Astrocyte (in vitro differentiated cells and primary cell): Measurements from ENCODE around the gene ZNF683. TPM values are rescaled to one million over a fixed set of nuclear protein-coding genes. Genes with fewer than 3 reads are reported as not detected.

ENCODE experiments used
- DNase-seq: peaks from one replicate; pipeline ENCODE4 v3.0.0-alpha.2; 2010; ENCODE audit warnings: low read depth
- FAIRE-seq: peaks from 2 replicates; lab custom pipeline; 2011; peaks lifted over from hg19 to GRCh38; lab: Jason Lieb, UNC
- H2AFZ ChIP-seq: 2 replicates; pipeline ENCODE4 v1.6.0; 2012; ENCODE audit warnings: low read depth, low read length, inconsistent platforms
- H3K27ac ChIP-seq: 2 replicates; pipeline ENCODE4 v1.5.1; 2011; ENCODE audit warnings: low read depth, low read length, inconsistent platforms
- H3K27me3 ChIP-seq: 2 replicates; pipeline ENCODE4 v1.6.0; 2011; ENCODE audit warnings: low read length, inconsistent platforms; ENCODE audit not compliant: insufficient read depth
- H3K36me3 ChIP-seq: 2 replicates; pipeline ENCODE4 v1.5.1; 2011; ENCODE audit warnings: low read length, inconsistent platforms; ENCODE audit not compliant: insufficient read depth
- H3K4me1 ChIP-seq: 2 replicates; pipeline ENCODE4 v1.5.1; 2011; ENCODE audit warnings: low read length, inconsistent platforms; ENCODE audit not compliant: insufficient read depth
- H3K4me2 ChIP-seq: 2 replicates; pipeline ENCODE4 v1.6.0; 2012; ENCODE audit warnings: low read length, inconsistent platforms
- H3K4me3 ChIP-seq: 2 replicates; pipeline ENCODE4 v1.5.1; 2011; ENCODE audit warnings: low read depth, mild to moderate bottlenecking, low read length, inconsistent platforms; ENCODE audit not compliant: insufficient read depth
- H3K79me2 ChIP-seq: 2 replicates; pipeline ENCODE4 v1.6.0; 2012; ENCODE audit warnings: mild to moderate bottlenecking, low read length, inconsistent platforms; ENCODE audit not compliant: insufficient read depth
- H3K9ac ChIP-seq: 2 replicates; pipeline ENCODE4 v1.6.0; 2012; ENCODE audit warnings: mild to moderate bottlenecking, low read length, inconsistent platforms
- H3K9me3 ChIP-seq: 2 replicates; pipeline ENCODE4 v1.5.1; 2012; ENCODE audit warnings: low read depth, mild to moderate bottlenecking, low read length, inconsistent platforms; ENCODE audit not compliant: insufficient read depth
- H4K20me1 ChIP-seq: 2 replicates; pipeline ENCODE4 v1.6.0; 2012; ENCODE audit warnings: low read length, inconsistent platforms; ENCODE audit not compliant: insufficient read depth
- H3K27ac Mint-ChIP-seq: one replicate; pipeline ENCODE4 v1.8.0; 2021; ENCODE audit warnings: mild to moderate bottlenecking, mixed read lengths; ENCODE audit not compliant: unreplicated experiment
- H3K27me3 Mint-ChIP-seq: one replicate; pipeline ENCODE4 v1.8.0; 2021; ENCODE audit warnings: low read depth, mixed read lengths; ENCODE audit not compliant: unreplicated experiment
- H3K36me3 Mint-ChIP-seq: one replicate; pipeline ENCODE4 v1.8.0; 2021; ENCODE audit warnings: low read depth, mixed read lengths; ENCODE audit not compliant: unreplicated experiment
- H3K4me1 Mint-ChIP-seq: one replicate; pipeline ENCODE4 v1.8.0; 2021; ENCODE audit warnings: low read depth, mixed read lengths; ENCODE audit not compliant: unreplicated experiment
- H3K4me3 Mint-ChIP-seq: one replicate; pipeline ENCODE4 v1.8.0; 2021; ENCODE audit warnings: mild to moderate bottlenecking, moderate library complexity, mixed read lengths; ENCODE audit not compliant: unreplicated experiment
- H3K9me3 Mint-ChIP-seq: one replicate; pipeline ENCODE4 v1.8.0; 2021; ENCODE audit warnings: mild to moderate bottlenecking, mixed read lengths; ENCODE audit not compliant: unreplicated experiment
- EZH2 ChIP-seq: IDR thresholded peaks from 2 replicates; pipeline ENCODE4 v1.6.1; 2012; ENCODE audit warnings: mild to moderate bottlenecking, low read length, inconsistent platforms; ENCODE audit not compliant: insufficient read depth
- total RNA-seq: library from RNA; stranded (reverse); gene quantifications from 2 replicates; pipeline ENCODE4 v1.2.1, GENCODE V29; 2021
- TF ChIP-seq, protein P1 (sequence below): IDR thresholded peaks from 2 replicates; pipeline ENCODE4 v1.5.1; 2011; ENCODE audit warnings: low read depth, mild to moderate bottlenecking, inconsistent platforms, low read length, moderate library complexity; ENCODE audit not compliant: insufficient read depth

Gene ZNF683
- total RNA-seq, 1 donor from 2014 or later: not detected

DNA sequence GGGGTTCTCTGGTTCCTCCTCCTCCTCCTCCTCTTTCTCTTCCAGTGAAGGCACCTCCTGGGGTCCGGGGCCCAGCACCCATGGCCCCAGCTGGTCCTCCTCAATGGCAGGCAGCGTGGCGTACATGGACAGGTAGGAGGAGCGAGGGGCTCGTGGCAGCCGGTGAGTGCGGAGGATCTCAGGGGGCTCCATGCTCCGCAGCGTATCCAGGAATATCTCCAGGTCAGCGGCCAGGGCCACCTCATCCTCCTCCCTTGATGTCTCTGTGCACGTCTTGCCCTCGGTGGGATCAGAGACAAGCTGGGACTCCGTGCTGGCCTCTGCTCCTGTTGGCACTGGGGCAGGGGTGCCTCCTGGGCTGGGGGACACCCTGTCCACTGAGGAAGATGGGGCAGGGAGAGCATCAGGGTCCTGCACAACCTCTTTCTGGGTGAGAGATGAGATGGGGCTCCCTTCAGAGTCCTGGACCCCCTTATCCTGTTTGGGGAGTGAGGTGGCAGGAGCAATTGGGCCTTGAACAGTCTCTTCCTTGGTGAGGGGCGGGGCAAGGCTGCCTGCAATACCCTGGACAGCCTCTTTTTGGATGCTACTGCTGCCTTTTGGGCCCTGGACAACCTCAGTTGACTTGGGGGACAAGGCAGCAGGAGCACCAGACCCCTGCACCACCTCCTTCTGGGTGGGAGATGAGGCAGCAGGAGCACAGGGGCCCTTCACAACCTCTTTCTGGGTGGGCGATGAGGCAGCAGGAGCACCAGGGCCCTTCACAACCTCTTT, 28.2 kb downstream of the ZNF683 start:
- Histone ChIP-seq H2AFZ (no peak overlapping the region), H3K79me2 (no peaks in the 10 kb centered on the region), H3K27me3 (peaks cover 3% of the 10 kb centered on the region), H3K4me2 (no peak overlapping the region), H3K4me3 (no peak overlapping the region), H3K9ac (no peak overlapping the region), H3K9me3 (no peaks in the 10 kb centered on the region), H3K36me3 (no peaks in the 10 kb centered on the region), H4K20me1 (no peaks in the 10 kb centered on the region), H3K4me1 (peaks cover 5% of the 10 kb centered on the region), H3K27ac (no peak overlapping the region)
- Mint-ChIP-seq H3K9me3 (no peaks in the 10 kb centered on the region), H3K4me1 (peaks cover 6% of the 10 kb centered on the region), H3K4me3 (no peak overlapping the region), H3K36me3 (no peaks in the 10 kb centered on the region), H3K27me3 (peaks cover 29% of the 10 kb centered on the region), H3K27ac (peak overlapping the region; percentile 12)
- no peak for DNase-seq
- TF ChIP-seq, protein P1, sequence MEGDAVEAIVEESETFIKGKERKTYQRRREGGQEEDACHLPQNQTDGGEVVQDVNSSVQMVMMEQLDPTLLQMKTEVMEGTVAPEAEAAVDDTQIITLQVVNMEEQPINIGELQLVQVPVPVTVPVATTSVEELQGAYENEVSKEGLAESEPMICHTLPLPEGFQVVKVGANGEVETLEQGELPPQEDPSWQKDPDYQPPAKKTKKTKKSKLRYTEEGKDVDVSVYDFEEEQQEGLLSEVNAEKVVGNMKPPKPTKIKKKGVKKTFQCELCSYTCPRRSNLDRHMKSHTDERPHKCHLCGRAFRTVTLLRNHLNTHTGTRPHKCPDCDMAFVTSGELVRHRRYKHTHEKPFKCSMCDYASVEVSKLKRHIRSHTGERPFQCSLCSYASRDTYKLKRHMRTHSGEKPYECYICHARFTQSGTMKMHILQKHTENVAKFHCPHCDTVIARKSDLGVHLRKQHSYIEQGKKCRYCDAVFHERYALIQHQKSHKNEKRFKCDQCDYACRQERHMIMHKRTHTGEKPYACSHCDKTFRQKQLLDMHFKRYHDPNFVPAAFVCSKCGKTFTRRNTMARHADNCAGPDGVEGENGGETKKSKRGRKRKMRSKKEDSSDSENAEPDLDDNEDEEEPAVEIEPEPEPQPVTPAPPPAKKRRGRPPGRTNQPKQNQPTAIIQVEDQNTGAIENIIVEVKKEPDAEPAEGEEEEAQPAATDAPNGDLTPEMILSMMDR: no peak
- TF ChIP-seq EZH2: no peak
- FAIRE-seq: no peak

DNA sequence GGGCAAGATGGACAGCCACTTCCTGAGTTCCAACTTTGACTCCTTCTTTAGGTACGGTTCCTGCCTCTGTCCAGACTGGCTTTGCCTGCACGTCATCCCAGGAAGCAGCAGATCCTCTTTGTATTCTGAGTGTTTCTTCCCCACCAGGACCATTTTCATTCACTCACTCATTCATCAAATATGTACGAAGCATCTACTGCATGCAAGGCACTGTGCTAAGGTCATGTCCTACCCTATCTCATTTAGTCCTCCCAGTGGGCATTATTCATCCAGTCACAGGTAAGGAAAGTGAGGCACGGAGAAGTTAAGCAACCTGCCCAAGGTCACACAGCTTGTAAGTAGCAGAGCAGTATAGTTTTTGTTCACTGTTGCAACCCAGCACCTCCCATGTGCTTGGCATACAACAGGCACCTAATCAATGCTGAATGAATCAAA, 32.5 kb downstream of the ZNF683 start:
- no peak for FAIRE-seq
- Mint-ChIP-seq H3K4me3 (no peak overlapping the region), H3K27ac (no peak overlapping the region)

More for the DNA sequence above, 32.5 kb downstream of the ZNF683 start:
- peak overlapping the region; percentile 53 for H2AFZ ChIP-seq
- no peak overlapping the region for H3K4me2 ChIP-seq
- H3K36me3 ChIP-seq: no peaks in the 10 kb centered on the region
- H3K9me3 ChIP-seq: no peaks in the 10 kb centered on the region
- DNase-seq: no peak
- H3K9ac ChIP-seq: no peak overlapping the region
- H3K9me3 Mint-ChIP-seq: no peaks in the 10 kb centered on the region
- no peaks in the 10 kb centered on the region for H3K36me3 Mint-ChIP-seq
- H3K4me1 ChIP-seq: peaks cover 13% of the 10 kb centered on the region
- H4K20me1 ChIP-seq: no peaks in the 10 kb centered on the region
- TF ChIP-seq EZH2: no peak
- TF ChIP-seq, protein P1: no peak
- H3K79me2 ChIP-seq: no peaks in the 10 kb centered on the region
- H3K27me3 Mint-ChIP-seq: peaks cover 28% of the 10 kb centered on the region
- H3K27ac ChIP-seq: no peak overlapping the region
- no peak overlapping the region for H3K4me3 ChIP-seq
- peaks cover 9% of the 10 kb centered on the region for H3K27me3 ChIP-seq
- H3K4me1 Mint-ChIP-seq: peaks cover 6% of the 10 kb centered on the region
